IMR-90 (cell line): Measurements from ENCODE around the gene CLK3. TPM values are rescaled to one million over a fixed set of nuclear protein-coding genes. Genes with fewer than 3 reads are reported as not detected.

Experiments used
- ATAC-seq: fragments of 200-7000 bp; cut with Tn5 transposase; 2 replicates; pipeline ENCODE4 v1.9.1; 2020; ENCODE audit warnings: low read depth, mild to moderate bottlenecking, moderate library complexity
- BruUV-seq: library from RNA; stranded (reverse); fragments of 400-500 nt; replicated peaks from 2 replicates; lab custom pipeline; 2021; lab: Mats Ljungman, UMichigan
- CTCF ChIA-PET: fragments of 300-600 bp; formaldehyde crosslinking; extraction: SDS; loops from one replicate; lab custom pipeline; 2021; ENCODE audit warnings: antibody characterized with exemption; lab: Yijun Ruan, JAX
- POLR2A ChIA-PET: fragments of 300-600 bp; sonication (Branson Sonifier 250); formaldehyde crosslinking; loops from one replicate; lab custom pipeline; 2022; ENCODE audit warnings: antibody characterized with exemption; ENCODE audit not compliant: unreplicated experiment; lab: Charles Lee
- DNase-seq: peaks from one replicate; pipeline ENCODE4 v3.0.0; 2013
- H2AFZ ChIP-seq: replicated peaks from 2 replicates; pipeline ENCODE3; 2013; ENCODE audit warnings: low read length, mild to moderate bottlenecking; ENCODE audit not compliant: poor library complexity
- H2AK5ac ChIP-seq: 2 replicates; pipeline ENCODE4 v1.6.1; 2013; ENCODE audit warnings: low read depth, low read length, inconsistent platforms
- H2AK9ac ChIP-seq: replicated peaks from 2 replicates; pipeline ENCODE3; 2013; ENCODE audit warnings: mild to moderate bottlenecking, low read depth, low read length, moderate library complexity; ENCODE audit not compliant: poor library complexity
- H2BK120ac ChIP-seq: 2 replicates; pipeline ENCODE4 v1.6.1; 2013; ENCODE audit warnings: low read depth, low read length, inconsistent platforms
- H2BK15ac ChIP-seq: 3 replicates; pipeline ENCODE4 v1.6.1; 2013; ENCODE audit warnings: low read depth, low read length, inconsistent platforms
- H2BK20ac ChIP-seq: 2 replicates; pipeline ENCODE4 v1.6.1; 2013; ENCODE audit warnings: low read depth, mild to moderate bottlenecking, inconsistent platforms, low read length, moderate library complexity
- H2BK5ac ChIP-seq: 2 replicates; pipeline ENCODE4 v1.6.1; 2013; ENCODE audit warnings: mild to moderate bottlenecking, low read depth, low read length, inconsistent platforms; ENCODE audit not compliant: poor library complexity, severe bottlenecking
- H3K14ac ChIP-seq: replicated peaks from 2 replicates; pipeline ENCODE4 v1.6.1; 2013; ENCODE audit warnings: low read depth, low read length, inconsistent platforms
- H3K18ac ChIP-seq: 2 replicates; pipeline ENCODE4 v1.6.1; 2013; ENCODE audit warnings: low read depth, low read length, control low read depth
- H3K23ac ChIP-seq: 2 replicates; pipeline ENCODE4 v1.6.1; 2013; ENCODE audit warnings: low read depth, low read length, inconsistent platforms
- H3K27ac ChIP-seq: 2 replicates; pipeline ENCODE4 v1.5.1; 2013; ENCODE audit warnings: mild to moderate bottlenecking, control low read depth, low read length; ENCODE audit not compliant: insufficient read depth
- H3K27me3 ChIP-seq: 2 replicates; pipeline ENCODE4 v1.6.1; 2013; ENCODE audit warnings: low read length; ENCODE audit not compliant: control insufficient read depth, insufficient read depth
- H3K36me3 ChIP-seq: 2 replicates; pipeline ENCODE4 v1.6.1; 2013; ENCODE audit warnings: low read length, mixed read lengths; ENCODE audit not compliant: control insufficient read depth, insufficient read depth
- H3K4ac ChIP-seq: 2 replicates; pipeline ENCODE4 v1.6.1; 2013; ENCODE audit warnings: low read depth, low read length, inconsistent platforms
- H3K4me1 ChIP-seq: 2 replicates; pipeline ENCODE4 v1.6.1; 2013; ENCODE audit warnings: low read length, mixed read lengths; ENCODE audit not compliant: control insufficient read depth, insufficient read depth
- H3K4me2 ChIP-seq: 2 replicates; pipeline ENCODE4 v1.6.1; 2013; ENCODE audit warnings: low read depth, mild to moderate bottlenecking, control low read depth, low read length, moderate library complexity
- H3K4me3 ChIP-seq: 2 replicates; pipeline ENCODE4 v1.5.1; 2013; ENCODE audit warnings: low read depth, mild to moderate bottlenecking, control low read depth, low read length, moderate library complexity; ENCODE audit not compliant: insufficient read depth
- H3K56ac ChIP-seq: 2 replicates; pipeline ENCODE4 v1.6.1; 2013; ENCODE audit warnings: low read length, inconsistent platforms; ENCODE audit not compliant: insufficient read depth; ENCODE audit errors: extremely low read depth
- H3K79me1 ChIP-seq, 2 experiments: 2 replicates each; pipeline ENCODE4 v1.6.1; 2013; ENCODE audit warnings: low read length in 2 of 2, inconsistent platforms in 1 of 2, low read depth in 1 of 2
- H3K9ac ChIP-seq: 2 replicates; pipeline ENCODE4 v1.6.1; 2013; ENCODE audit warnings: low read depth, low read length, control low read depth
- H3K9me1 ChIP-seq: 2 replicates; pipeline ENCODE4 v1.6.1; 2013; ENCODE audit warnings: low read length, inconsistent platforms; ENCODE audit not compliant: insufficient read depth
- H3K9me3 ChIP-seq: 2 replicates; pipeline ENCODE4 v1.6.1; 2013; ENCODE audit warnings: low read length; ENCODE audit not compliant: control insufficient read depth, insufficient read depth
- H4K20me1 ChIP-seq: 2 replicates; pipeline ENCODE4 v1.6.1; 2013; ENCODE audit warnings: low read length, inconsistent platforms; ENCODE audit not compliant: insufficient read depth
- H4K5ac ChIP-seq: 2 replicates; pipeline ENCODE4 v1.6.1; 2013; ENCODE audit warnings: mild to moderate bottlenecking, low read depth, low read length, control low read depth
- H4K8ac ChIP-seq, 2 experiments: 2 replicates each; pipeline ENCODE4 v1.6.1; 2013; ENCODE audit warnings: low read depth in 2 of 2, low read length in 2 of 2, control low read depth in 1 of 2, inconsistent platforms in 1 of 2
- H4K91ac ChIP-seq: 2 replicates; pipeline ENCODE4 v1.6.1; 2013; ENCODE audit warnings: low read depth, low read length, inconsistent platforms; ENCODE audit not compliant: insufficient read depth
- BHLHE40 ChIP-seq: fragments of 150-350 bp; IDR thresholded peaks from 2 replicates; pipeline ENCODE4 v1.6.1; 2016; ENCODE audit warnings: mild to moderate bottlenecking, low read depth, low read length
- CHD1 ChIP-seq: IDR thresholded peaks from 2 replicates; pipeline ENCODE4 v1.6.1; 2012; ENCODE audit warnings: low read depth, low read length, improper control_type of control experiment
- ELK1 ChIP-seq: fragments of 150-350 bp; IDR thresholded peaks from 2 replicates; pipeline ENCODE4 v1.6.1; 2016; ENCODE audit warnings: low read depth, mild to moderate bottlenecking, low read length, moderate library complexity, borderline replicate concordance
- FOS ChIP-seq: fragments of 150-350 bp; IDR thresholded peaks from 2 replicates; pipeline ENCODE4 v1.6.1; 2016; ENCODE audit warnings: low read depth, low read length
- MAZ ChIP-seq: IDR thresholded peaks from 2 replicates; pipeline ENCODE4 v1.6.1; 2012; ENCODE audit warnings: low read depth, mild to moderate bottlenecking, low read length, improper control_type of control experiment, moderate library complexity, borderline replicate concordance
- MXI1 ChIP-seq: IDR thresholded peaks from 2 replicates; pipeline ENCODE4 v1.6.1; 2012; ENCODE audit warnings: low read depth, mild to moderate bottlenecking, low read length, moderate library complexity, borderline replicate concordance
- NFE2L2 ChIP-seq: fragments of 150-350 bp; IDR thresholded peaks from 2 replicates; pipeline ENCODE4 v1.6.1; 2016; ENCODE audit warnings: low read depth, mild to moderate bottlenecking, low read length
- POLR2A ChIP-seq: IDR thresholded peaks from 2 replicates; pipeline ENCODE4 v1.6.1; 2012; ENCODE audit warnings: mild to moderate bottlenecking, low read depth, low read length
- RCOR1 ChIP-seq: IDR thresholded peaks from 2 replicates; pipeline ENCODE4 v1.6.1; 2012; ENCODE audit warnings: mild to moderate bottlenecking, low read length, improper control_type of control experiment; ENCODE audit not compliant: insufficient replicate concordance
- SMC3 ChIP-seq: fragments of 150-350 bp; IDR thresholded peaks from 2 replicates; pipeline ENCODE4 v1.6.1; 2016; ENCODE audit warnings: low read depth, mild to moderate bottlenecking, antibody characterized with exemption, low read length, moderate library complexity
- WGBS, 2 experiments: methylation state at CpG; one replicate each; pipeline versions ENCODE4 v1.1.5 to v1.1.7; 2013; ENCODE audit warnings: missing lambda C conversion rate in 2 of 2; ENCODE audit not compliant: insufficient read length in 1 of 2; ENCODE audit errors: extremely low coverage in 2 of 2; 5-methylcytosine and 5-hydroxymethylcytosine counted together
- dilution Hi-C: fragments of 300-500 bp; cut with HindIII; formaldehyde crosslinking; loops from one replicate; pipeline ENCODE4 v1.14.3; 2018; ENCODE audit warnings: low sequenced_read_pairs; ENCODE audit not compliant: unreplicated experiment
- in situ Hi-C: fragments of 300-500 bp; cut with MboI; formaldehyde crosslinking; loops from 3 replicates; pipeline ENCODE4 v1.14.3; 2019; ENCODE audit warnings: low sequenced_read_pairs, inconsistent platforms, mixed read lengths
- intact Hi-C: fragments of 100-400 bp; cut with micrococcal nuclease; formaldehyde crosslinking; loops from 2 replicates; pipeline ENCODE4 v1.10.0; 2022
- polyA plus RNA-seq, 3 experiments: library from polyadenylated mRNA; depleted of rRNA; stranded (reverse); fragments of >200 nt; gene quantifications; 2 replicates each; pipeline ENCODE4 v1.2.3, GENCODE V29; 2012; ENCODE audit warnings: low replicate concordance in 1 of 3
- total RNA-seq: library from RNA; depleted of rRNA; stranded (reverse); fragments of >200 nt; gene quantifications from 2 replicates; pipeline ENCODE4 v1.2.3, GENCODE V29; 2012
- TF ChIP-seq, protein P1 (sequence below): fragments of 150-350 bp; IDR thresholded peaks from 2 replicates; pipeline ENCODE4 v1.6.1; 2017; ENCODE audit warnings: mild to moderate bottlenecking, antibody characterized with exemption, low read length, low read depth
- TF ChIP-seq, protein P2 (sequence below): conservative IDR thresholded peaks from 2 replicates; pipeline ENCODE4 v1.5.1; 2012; ENCODE audit warnings: mild to moderate bottlenecking, low read depth, low read length, improper control_type of control experiment

CLK3 gene
- total and polyA plus RNA-seq, 2 of the 4 experiments (the other 2 are of a cell fraction): 84.7 to 117 TPM

DNA sequence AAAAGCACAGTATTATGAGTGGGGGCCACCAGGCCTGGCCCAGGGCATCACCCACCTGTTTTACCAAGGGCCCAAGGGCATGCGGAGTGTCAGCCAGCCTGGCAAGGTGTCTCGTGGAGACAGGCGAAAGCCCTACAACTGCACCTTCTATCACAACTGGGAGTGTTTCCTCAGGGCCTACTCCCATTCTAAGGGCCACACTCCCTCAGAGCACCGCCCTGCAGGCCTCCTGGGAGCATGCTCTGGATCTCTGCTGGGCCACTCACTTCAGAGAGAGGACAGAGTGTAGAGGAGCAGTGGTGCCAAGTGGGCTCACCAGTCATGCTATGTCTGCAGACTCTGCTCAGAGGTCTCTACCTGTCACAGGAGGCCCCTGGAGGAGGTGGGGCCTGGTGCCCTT lies 21.2 kb upstream of the CLK3 start:
- Histone ChIP-seq H3K79me1 (peaks cover 11% of the 10 kb centered on the region in 2 experiments; a peak in 3 of 4 replicates), H3K4me3 (no peak overlapping the region), H4K91ac (no peak overlapping the region), H2BK15ac (no peak overlapping the region), H4K20me1 (no peaks in the 10 kb centered on the region), H3K9me1 (peaks cover 4% of the 10 kb centered on the region; the same call in 1 of the 2 replicates), H3K27ac (no peak overlapping the region), H3K4ac (no peak overlapping the region), H2AK9ac (no peak overlapping the region), H3K9me3 (no peaks in the 10 kb centered on the region), H2BK120ac (no peak overlapping the region), H3K36me3 (peaks cover 23% of the 10 kb centered on the region), H3K27me3 (no peaks in the 10 kb centered on the region), H2BK20ac (no peak overlapping the region), H3K4me2 (no peak overlapping the region), H2AFZ (no peak overlapping the region), H4K8ac (no peak overlapping the region), H3K18ac (no peak overlapping the region), H2BK5ac (no peak overlapping the region), H2AK5ac (no peak overlapping the region), H4K5ac (no peak overlapping the region), H3K23ac (no peak overlapping the region), H3K56ac (no peak overlapping the region), H3K4me1 (peaks cover 5% of the 10 kb centered on the region; the same call in 1 of the 2 replicates), H3K9ac (no peak overlapping the region), H3K14ac (no peak overlapping the region)
- TF ChIP-seq MAZ: no peak
- no peak for TF ChIP-seq NFE2L2
- no peak for TF ChIP-seq SMC3
- no peak for TF ChIP-seq POLR2A
- no peak for TF ChIP-seq CHD1
- TF ChIP-seq, protein P1, sequence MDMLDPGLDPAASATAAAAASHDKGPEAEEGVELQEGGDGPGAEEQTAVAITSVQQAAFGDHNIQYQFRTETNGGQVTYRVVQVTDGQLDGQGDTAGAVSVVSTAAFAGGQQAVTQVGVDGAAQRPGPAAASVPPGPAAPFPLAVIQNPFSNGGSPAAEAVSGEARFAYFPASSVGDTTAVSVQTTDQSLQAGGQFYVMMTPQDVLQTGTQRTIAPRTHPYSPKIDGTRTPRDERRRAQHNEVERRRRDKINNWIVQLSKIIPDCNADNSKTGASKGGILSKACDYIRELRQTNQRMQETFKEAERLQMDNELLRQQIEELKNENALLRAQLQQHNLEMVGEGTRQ: no peak
- TF ChIP-seq ELK1: no peak
- TF ChIP-seq BHLHE40: no peak
- TF ChIP-seq MXI1: no peak
- no peak for TF ChIP-seq RCOR1
- no peak for TF ChIP-seq FOS
- TF ChIP-seq, protein P2, sequence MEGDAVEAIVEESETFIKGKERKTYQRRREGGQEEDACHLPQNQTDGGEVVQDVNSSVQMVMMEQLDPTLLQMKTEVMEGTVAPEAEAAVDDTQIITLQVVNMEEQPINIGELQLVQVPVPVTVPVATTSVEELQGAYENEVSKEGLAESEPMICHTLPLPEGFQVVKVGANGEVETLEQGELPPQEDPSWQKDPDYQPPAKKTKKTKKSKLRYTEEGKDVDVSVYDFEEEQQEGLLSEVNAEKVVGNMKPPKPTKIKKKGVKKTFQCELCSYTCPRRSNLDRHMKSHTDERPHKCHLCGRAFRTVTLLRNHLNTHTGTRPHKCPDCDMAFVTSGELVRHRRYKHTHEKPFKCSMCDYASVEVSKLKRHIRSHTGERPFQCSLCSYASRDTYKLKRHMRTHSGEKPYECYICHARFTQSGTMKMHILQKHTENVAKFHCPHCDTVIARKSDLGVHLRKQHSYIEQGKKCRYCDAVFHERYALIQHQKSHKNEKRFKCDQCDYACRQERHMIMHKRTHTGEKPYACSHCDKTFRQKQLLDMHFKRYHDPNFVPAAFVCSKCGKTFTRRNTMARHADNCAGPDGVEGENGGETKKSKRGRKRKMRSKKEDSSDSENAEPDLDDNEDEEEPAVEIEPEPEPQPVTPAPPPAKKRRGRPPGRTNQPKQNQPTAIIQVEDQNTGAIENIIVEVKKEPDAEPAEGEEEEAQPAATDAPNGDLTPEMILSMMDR: no peak
- intact Hi-C loops: no loop called here
- no CpG with 5 or more reads among the region's 4 CpGs for WGBS, 2 experiments
- ATAC-seq: no peak
- ChIA-PET POLR2A (no interaction called here), CTCF (no interaction called here)
- no peak for DNase-seq
- dilution Hi-C loops: no loop called here
- no TSS peak for BruUV-seq
- in situ Hi-C loops: no loop called here
